ENCODE results near the gene STXBP1. TPM values are rescaled to one million over a fixed set of nuclear protein-coding genes. Genes with fewer than 3 reads are reported as not detected.

The STXBP1 gene
- total and polyA plus RNA-seq, 2 of the 4 experiments (the other 2 are of a cell fraction) = 15.8 to 22.6 TPM

DNA sequence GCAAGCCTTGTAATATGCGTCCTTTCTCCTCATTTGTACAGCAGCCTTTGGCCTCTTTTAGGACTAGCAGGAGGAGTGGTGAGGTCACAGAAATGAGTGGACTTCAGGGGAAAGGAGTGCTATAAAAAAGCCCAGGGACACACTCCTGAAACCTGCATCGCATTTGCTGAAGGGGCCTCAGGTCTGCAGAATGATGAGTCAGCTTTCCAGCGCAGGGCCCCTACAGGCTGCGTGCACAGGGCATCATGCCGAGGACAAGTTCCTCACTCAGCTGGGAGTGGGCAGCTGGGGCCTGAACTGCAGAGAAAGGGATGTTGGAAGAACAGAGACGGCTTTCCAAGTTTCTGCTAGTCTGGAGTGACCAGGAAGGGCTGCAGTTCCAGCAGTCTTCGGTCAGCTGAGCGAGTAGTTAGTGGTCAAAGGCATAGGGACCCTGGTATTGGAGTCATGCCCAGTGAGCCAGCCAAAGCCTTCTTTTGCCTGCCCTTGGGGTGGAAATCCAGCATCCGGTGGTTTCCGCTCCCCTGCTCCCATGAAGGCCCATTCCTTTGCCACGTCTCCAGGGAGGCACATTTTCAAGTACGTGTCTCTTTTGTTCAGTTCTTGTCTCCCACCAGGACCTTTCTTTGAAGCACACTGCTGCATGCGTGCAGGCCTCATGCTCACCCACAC, 77.4 kb downstream of the STXBP1 start:
- POLR2A ChIA-PET (ENCODE audit: unreplicated experiment) = no interaction called here
- no peak overlapping the region for H3K56ac ChIP-seq (ENCODE audit: extremely low read depth, insufficient read depth, low read length)

More for the DNA sequence above, 77.4 kb downstream of the STXBP1 start:
- CTCF ChIA-PET = no interaction called here
- Histone ChIP-seq H2BK120ac (ENCODE audit: low read depth, low read length) (no peak overlapping the region), H3K23ac (ENCODE audit: low read depth, low read length) (no peak overlapping the region), H4K91ac (ENCODE audit: insufficient read depth, low read depth, low read length) (no peak overlapping the region), H3K14ac (replicated peaks; ENCODE audit: low read depth, low read length) (no peak overlapping the region), H2AFZ (replicated peaks; ENCODE audit: low read length, poor library complexity) (no peak overlapping the region), H2AK5ac (ENCODE audit: low read depth, low read length) (no peak overlapping the region), H3K36me3 (ENCODE audit: control insufficient read depth, insufficient read depth, low read length) (peaks cover 40% of the 10 kb centered on the region), H3K9me1 (ENCODE audit: insufficient read depth, low read length) (peaks cover 15% of the 10 kb centered on the region), H2BK20ac (ENCODE audit: low read depth, low read length) (no peak overlapping the region), H3K27me3 (ENCODE audit: control insufficient read depth, insufficient read depth, low read length) (no peaks in the 10 kb centered on the region), H4K20me1 (ENCODE audit: insufficient read depth, low read length) (no peaks in the 10 kb centered on the region), H2BK15ac (ENCODE audit: low read depth, low read length) (no peak overlapping the region), H3K79me1 (ENCODE audit: low read depth in 1 of 2, low read length in 2 of 2) (no peaks in the 10 kb centered on the region), H4K8ac (ENCODE audit: low read depth in 2 of 2, low read length in 2 of 2) (no peak overlapping the region), H3K4ac (ENCODE audit: low read depth, low read length) (no peak overlapping the region), H3K9me3 (ENCODE audit: control insufficient read depth, insufficient read depth, low read length) (no peaks in the 10 kb centered on the region), H3K4me3 (ENCODE audit: insufficient read depth, low read depth, low read length) (no peak overlapping the region), H3K4me1 (ENCODE audit: control insufficient read depth, insufficient read depth, low read length) (peaks cover 4% of the 10 kb centered on the region), H3K9ac (ENCODE audit: low read depth, low read length) (no peak overlapping the region), H3K27ac (ENCODE audit: insufficient read depth, low read length) (no peak overlapping the region), H3K18ac (ENCODE audit: low read depth, low read length) (no peak overlapping the region), H3K4me2 (ENCODE audit: low read depth, low read length) (no peak overlapping the region), H2BK5ac (ENCODE audit: low read depth, low read length, poor library complexity, severe bottlenecking) (no peak overlapping the region), H2AK9ac (replicated peaks; ENCODE audit: low read depth, low read length, poor library complexity) (peak overlapping the region; percentile 13), H4K5ac (ENCODE audit: low read depth, low read length) (no peak overlapping the region)
- in situ Hi-C loops (cut with MboI; ENCODE audit: low sequenced_read_pairs) = no loop called here
- TF ChIP-seq BHLHE40 (IDR thresholded peaks at IDR 0.05; ENCODE audit: low read depth, low read length) (no peak), MAFK (IDR thresholded peaks at IDR 0.05; ENCODE audit: low read depth, low read length) (peak; percentile 73)
- intact Hi-C loops (cut with micrococcal nuclease) = no loop called here
- no peak for DNase-seq
- BruUV-seq (replicated peaks) = no TSS peak
- ATAC-seq (ENCODE audit: low read depth) = no peak
- dilution Hi-C loops (cut with HindIII; ENCODE audit: low sequenced_read_pairs, unreplicated experiment) = no loop called here
- WGBS, 2 experiments (ENCODE audit: extremely low coverage in 2 of 2, insufficient read length in 1 of 2) = 89% methylated on average over 8 of the region's 13 CpGs; no CpG with 5 or more reads in 1 of the 2 experiments
